GM12878 (cell line): ENCODE data around the gene FANCM. TPM values are rescaled to one million over a fixed set of nuclear protein-coding genes. Genes with fewer than 3 reads are reported as not detected.
A peak's percentile ranks its signal among the peaks of the same experiment; 100 is the strongest.

Source experiments
- ASH2L ChIP-seq: fragments of 300-600, 200-600 bp; sonication (generic); IDR thresholded peaks from 2 replicates; pipeline ENCODE4 v1.6.1; 2017; ENCODE audit warnings: low read depth, mild to moderate bottlenecking, borderline replicate concordance
- BRCA1 ChIP-seq: IDR thresholded peaks from 2 replicates; pipeline ENCODE4 v1.6.1; 2011; ENCODE audit warnings: low read depth, low read length, improper control_type of control experiment
- CBX3 ChIP-seq: fragments of 200-600 bp; sonication (generic); IDR thresholded peaks from 2 replicates; pipeline ENCODE4 v1.6.1; 2016; ENCODE audit warnings: low read depth, borderline replicate concordance
- CHD1 ChIP-seq: IDR thresholded peaks from 2 replicates; pipeline ENCODE4 v1.6.1; 2012; ENCODE audit warnings: low read depth, low read length, improper control_type of control experiment
- CREM ChIP-seq: IDR thresholded peaks from 2 replicates; pipeline ENCODE4 v1.6.1; 2014; ENCODE audit warnings: antibody characterized with exemption, low read depth
- ELK1 ChIP-seq: IDR thresholded peaks from 2 replicates; pipeline ENCODE4 v1.6.1; 2012; ENCODE audit warnings: low read depth, low read length, improper control_type of control experiment
- ESRRA ChIP-seq: IDR thresholded peaks from 2 replicates; pipeline ENCODE4 v1.6.1; 2012; ENCODE audit warnings: mild to moderate bottlenecking, low read length, improper control_type of control experiment
- HDAC6 ChIP-seq: fragments of 200-600 bp; sonication (generic); IDR thresholded peaks from one replicate; pipeline ENCODE4 v1.8.0; 2017; ENCODE audit warnings: antibody characterized with exemption; ENCODE audit not compliant: unreplicated experiment
- IKZF2 ChIP-seq, 2 experiments: fragments of 450-650 bp; IDR thresholded peaks; 2 replicates each; pipeline ENCODE4 v1.6.1; 2017; ENCODE audit warnings: mild to moderate bottlenecking in 2 of 2, moderate library complexity in 2 of 2
- IRF4 ChIP-seq: IDR thresholded peaks from 2 replicates; pipeline ENCODE4 v1.6.1; 2011; ENCODE audit warnings: low read depth, low read length
- JUNB ChIP-seq: IDR thresholded peaks from 2 replicates; pipeline ENCODE4 v1.6.1; 2016; ENCODE audit warnings: antibody characterized with exemption, mild to moderate bottlenecking
- KAT2A ChIP-seq: conservative IDR thresholded peaks from 2 replicates; pipeline ENCODE4 v1.6.1; 2011; ENCODE audit warnings: low read depth, low read length; ENCODE audit not compliant: control insufficient read depth
- KLF5 ChIP-seq: fragments of 450-650 bp; IDR thresholded peaks from 2 replicates; pipeline ENCODE4 v1.6.1; 2014; ENCODE audit warnings: mild to moderate bottlenecking; ENCODE audit not compliant: partially characterized antibody
- LARP7 ChIP-seq: fragments of 450-650 bp; IDR thresholded peaks from 2 replicates; pipeline ENCODE4 v1.6.1; 2017; ENCODE audit warnings: mild to moderate bottlenecking
- MEF2A ChIP-seq: IDR thresholded peaks from 2 replicates; pipeline ENCODE4 v1.6.1; 2011; ENCODE audit warnings: low read depth, mild to moderate bottlenecking, low read length, moderate library complexity; ENCODE audit not compliant: insufficient read depth
- MEF2B ChIP-seq: fragments of 450-650 bp; IDR thresholded peaks from 2 replicates; pipeline ENCODE4 v1.6.1; 2018; ENCODE audit warnings: mild to moderate bottlenecking, moderate library complexity; ENCODE audit not compliant: partially characterized antibody, poor library complexity, severe bottlenecking
- MXI1 ChIP-seq: fragments of 150-350 bp; IDR thresholded peaks from 2 replicates; pipeline ENCODE4 v1.6.1; 2011; ENCODE audit warnings: low read depth, mild to moderate bottlenecking, inconsistent platforms, low read length, improper control_type of control experiment
- NFYB ChIP-seq: IDR thresholded peaks from 2 replicates; pipeline ENCODE4 v1.6.1; 2011; ENCODE audit warnings: low read depth, mild to moderate bottlenecking, low read length, improper control_type of control experiment, moderate library complexity; ENCODE audit not compliant: insufficient read depth
- NR2F1 ChIP-seq: fragments of 450-650 bp; conservative IDR thresholded peaks from 2 replicates; pipeline ENCODE4 v1.6.1; 2017; ENCODE audit warnings: mild to moderate bottlenecking
- PAX5 ChIP-seq: IDR thresholded peaks from 2 replicates; pipeline ENCODE4 v1.6.1; 2011; ENCODE audit warnings: low read depth, low read length, borderline replicate concordance
- POLR2AphosphoS5 ChIP-seq: IDR thresholded peaks from 2 replicates; pipeline ENCODE4 v1.6.1; 2011; ENCODE audit warnings: mild to moderate bottlenecking, low read length, inconsistent platforms
- RCOR1 ChIP-seq: conservative IDR thresholded peaks from 2 replicates; pipeline ENCODE4 v1.6.1; 2012; ENCODE audit warnings: low read depth, low read length, improper control_type of control experiment
- SMAD5 ChIP-seq: IDR thresholded peaks from 2 replicates; pipeline ENCODE4 v1.6.1; 2016; ENCODE audit warnings: antibody characterized with exemption, low read depth
- SMARCA5 ChIP-seq: fragments of 450-650 bp; IDR thresholded peaks from 2 replicates; pipeline ENCODE4 v1.6.1; 2017; ENCODE audit warnings: mild to moderate bottlenecking
- SMC3 ChIP-seq: IDR thresholded peaks from 2 replicates; pipeline ENCODE4 v1.6.1; 2011; ENCODE audit warnings: low read length, improper control_type of control experiment, borderline replicate concordance
- TCF3 ChIP-seq: IDR thresholded peaks from 2 replicates; pipeline ENCODE4 v1.6.1; 2012; ENCODE audit warnings: low read depth, mild to moderate bottlenecking, low read length, borderline replicate concordance; ENCODE audit not compliant: insufficient read depth
- ZNF217 ChIP-seq: fragments of 450-650 bp; IDR thresholded peaks from 2 replicates; pipeline ENCODE4 v1.6.1; 2017; ENCODE audit warnings: antibody characterized with exemption, mild to moderate bottlenecking
- polyA plus RNA-seq, 11 experiments: library from polyadenylated mRNA; depleted of rRNA in 4 of 11; unstranded in 6 of 11; stranded (reverse) in 5 of 11; fragments of >200 nt; fragmentation: Nextera tagmentation in 4 of 11; fragmentation: Illumina TruSeq in 1 of 11; extraction: Ambion mirVana in 4 of 11; extraction: Trizol in 1 of 11; gene quantifications; 1 replicate in 1 of 11; 2 replicates in 10 of 11; pipeline versions ENCODE4 v1.2.1 to v1.2.3, GENCODE V29; 2011 to 2016; ENCODE audit warnings: inconsistent platforms in 2 of 11, missing spikeins in 2 of 11, low read depth in 1 of 11
- total RNA-seq, 4 experiments: library from RNA; depleted of rRNA in 3 of 4; stranded (reverse); fragments of >200 nt in 3 of 4; fragmentation: Illumina TruSeq in 1 of 4; extraction: Trizol in 1 of 4; gene quantifications; 2 replicates each; pipeline versions ENCODE4 v1.2.1 to v1.2.3, GENCODE V29; 2013 to 2021
- TF ChIP-seq, protein P1 (sequence below): fragments of 450-650 bp; IDR thresholded peaks from 2 replicates; pipeline ENCODE4 v1.6.1; 2017; ENCODE audit warnings: mild to moderate bottlenecking
- TF ChIP-seq, protein P2 (sequence below): fragments of 450-650 bp; IDR thresholded peaks from 2 replicates; pipeline ENCODE4 v1.6.1; 2017; ENCODE audit warnings: low read depth, mild to moderate bottlenecking, moderate library complexity

Gene FANCM
- total and polyA plus RNA-seq, 10 of the 15 experiments (the other 5 are each of a cell fraction or from before 2014, with no cell fraction given), result 6.4 to 17.6 (median 10.6) TPM

- TF ChIP-seq RCOR1, result 0 out of 2 replicates have a peak, but pooled peaks have one; percentile 55
- peak; percentile 69; the same call in 1 of the 2 replicates for TF ChIP-seq ELK1
- TF ChIP-seq IKZF2 (IDR thresholded peaks at IDR 0.05), result peak; percentile 41 to 59; a peak in 3 of 4 replicates
- TF ChIP-seq, protein P1, sequence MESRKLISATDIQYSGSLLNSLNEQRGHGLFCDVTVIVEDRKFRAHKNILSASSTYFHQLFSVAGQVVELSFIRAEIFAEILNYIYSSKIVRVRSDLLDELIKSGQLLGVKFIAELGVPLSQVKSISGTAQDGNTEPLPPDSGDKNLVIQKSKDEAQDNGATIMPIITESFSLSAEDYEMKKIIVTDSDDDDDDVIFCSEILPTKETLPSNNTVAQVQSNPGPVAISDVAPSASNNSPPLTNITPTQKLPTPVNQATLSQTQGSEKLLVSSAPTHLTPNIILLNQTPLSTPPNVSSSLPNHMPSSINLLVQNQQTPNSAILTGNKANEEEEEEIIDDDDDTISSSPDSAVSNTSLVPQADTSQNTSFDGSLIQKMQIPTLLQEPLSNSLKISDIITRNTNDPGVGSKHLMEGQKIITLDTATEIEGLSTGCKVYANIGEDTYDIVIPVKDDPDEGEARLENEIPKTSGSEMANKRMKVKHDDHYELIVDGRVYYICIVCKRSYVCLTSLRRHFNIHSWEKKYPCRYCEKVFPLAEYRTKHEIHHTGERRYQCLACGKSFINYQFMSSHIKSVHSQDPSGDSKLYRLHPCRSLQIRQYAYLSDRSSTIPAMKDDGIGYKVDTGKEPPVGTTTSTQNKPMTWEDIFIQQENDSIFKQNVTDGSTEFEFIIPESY, result no peak
- no peak for TF ChIP-seq KAT2A
- TF ChIP-seq KLF5, result no peak
- no peak for TF ChIP-seq SMC3
- no peak for TF ChIP-seq PAX5
- no peak for TF ChIP-seq TCF3
- no peak for TF ChIP-seq IRF4
- TF ChIP-seq MXI1, result peak; percentile 90
- TF ChIP-seq ESRRA, result no peak
- no peak for TF ChIP-seq ZNF217
- peak; percentile 56; the same call in 1 of the 2 replicates for TF ChIP-seq CHD1
- 0 out of 2 replicates have a peak, but pooled peaks have one; percentile 11 for TF ChIP-seq NR2F1
- TF ChIP-seq POLR2AphosphoS5, result peak; percentile 77
- TF ChIP-seq, protein P2, sequence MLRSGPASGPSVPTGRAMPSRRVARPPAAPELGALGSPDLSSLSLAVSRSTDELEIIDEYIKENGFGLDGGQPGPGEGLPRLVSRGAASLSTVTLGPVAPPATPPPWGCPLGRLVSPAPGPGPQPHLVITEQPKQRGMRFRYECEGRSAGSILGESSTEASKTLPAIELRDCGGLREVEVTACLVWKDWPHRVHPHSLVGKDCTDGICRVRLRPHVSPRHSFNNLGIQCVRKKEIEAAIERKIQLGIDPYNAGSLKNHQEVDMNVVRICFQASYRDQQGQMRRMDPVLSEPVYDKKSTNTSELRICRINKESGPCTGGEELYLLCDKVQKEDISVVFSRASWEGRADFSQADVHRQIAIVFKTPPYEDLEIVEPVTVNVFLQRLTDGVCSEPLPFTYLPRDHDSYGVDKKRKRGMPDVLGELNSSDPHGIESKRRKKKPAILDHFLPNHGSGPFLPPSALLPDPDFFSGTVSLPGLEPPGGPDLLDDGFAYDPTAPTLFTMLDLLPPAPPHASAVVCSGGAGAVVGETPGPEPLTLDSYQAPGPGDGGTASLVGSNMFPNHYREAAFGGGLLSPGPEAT, result peak; percentile 73; the same call in 1 of the 2 replicates
- peak; percentile 48; the same call in 1 of the 2 replicates for TF ChIP-seq ASH2L
- TF ChIP-seq CBX3, result no peak
- no peak for TF ChIP-seq HDAC6
- no peak for TF ChIP-seq MEF2A
- no peak for TF ChIP-seq JUNB
- TF ChIP-seq SMAD5, result no peak
- peak; percentile 45; the same call in 1 of the 2 replicates for TF ChIP-seq CREM
- TF ChIP-seq NFYB, result peak; percentile 94
- TF ChIP-seq MEF2B, result no peak
- TF ChIP-seq LARP7, result peak; percentile 58; the same call in 1 of the 2 replicates
- TF ChIP-seq SMARCA5, result no peak
- TF ChIP-seq BRCA1, result no peak
Observed at GRCh38 chr14:45135659-45136395, at the start of gene FANCM (continued).
